ENCODE results near the gene RGS17. TPM values are rescaled to one million over a fixed set of nuclear protein-coding genes. Genes with fewer than 3 reads are reported as not detected.
"Not testable (repeated sequence)": the region's sequence is repeated elsewhere in the genome, so short reads cannot be mapped to it uniquely, and the experiment has no call there.

The RGS17 gene
- total RNA-seq, 1 experiment from 2014 or later = 3.2 TPM

DNA sequence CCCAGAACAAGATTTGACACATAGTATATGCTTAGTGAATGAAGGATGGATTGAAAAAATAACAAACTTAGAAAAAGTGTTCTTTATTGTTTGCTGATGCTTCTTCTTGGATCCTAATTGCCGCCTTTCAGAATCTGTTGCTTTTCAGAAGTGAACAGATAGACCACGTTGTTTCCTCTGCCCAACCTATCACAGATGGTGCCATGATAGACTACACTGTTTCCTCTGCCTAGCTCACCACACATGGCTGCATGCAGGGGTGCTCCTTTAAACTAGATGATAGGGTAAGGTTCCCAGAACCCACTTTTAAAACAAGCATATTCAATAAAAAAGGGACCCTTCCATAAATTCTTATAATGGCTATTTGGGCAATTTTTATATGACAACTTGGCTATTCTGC, 4.6 kb upstream of the RGS17 start:
- TF ChIP-seq CTCF (conservative IDR thresholded peaks at IDR 0.05) = no peak
- no peak overlapping the region for H3K14ac ChIP-seq (ENCODE audit: insufficient read depth, low read length)
- H3K23ac ChIP-seq (ENCODE audit: insufficient read length, low read depth, low read length) = no peak overlapping the region
- no peak overlapping the region for H2BK20ac ChIP-seq (ENCODE audit: low read depth, low read length, poor library complexity, severe bottlenecking)
- no peaks in the 10 kb centered on the region for H3K79me1 ChIP-seq (ENCODE audit: insufficient read depth, low read depth, low read length, poor library complexity, severe bottlenecking)
- no peak overlapping the region for H2BK15ac ChIP-seq (ENCODE audit: low read depth, low read length)
- H2AFZ ChIP-seq (ENCODE audit: low read length) = no peak overlapping the region
- no peaks in the 10 kb centered on the region for H3K79me2 ChIP-seq (ENCODE audit: insufficient read depth, low read length)
- no peak for DNase-seq
- H3T11ph ChIP-seq (ENCODE audit: low read length) = no peak overlapping the region
- H4K20me1 ChIP-seq (ENCODE audit: control insufficient read depth, insufficient read depth, insufficient read length) = no peaks in the 10 kb centered on the region
- no peak overlapping the region for H3K9ac ChIP-seq (ENCODE audit: extremely low read depth, insufficient read length, low read length)
- no peak overlapping the region for H3K4me3 Mint-ChIP-seq
- H3K56ac ChIP-seq (ENCODE audit: insufficient read length, low read depth, low read length) = no peak overlapping the region
- peaks cover 20% of the 10 kb centered on the region for H3K27me3 Mint-ChIP-seq (ENCODE audit: low read depth)
- H3K36me3 Mint-ChIP-seq (ENCODE audit: insufficient read depth in 1 of 3, low read depth in 3 of 3) = peaks cover 0 to 8% (median 0%) of the 10 kb centered on the region in 3 experiments; a peak in 2 of 7 replicates
- no peak overlapping the region for H3K27ac Mint-ChIP-seq
- no peak overlapping the region for H2BK120ac ChIP-seq (ENCODE audit: low read depth, low read length, poor library complexity, severe bottlenecking)
- no peak overlapping the region for H3K18ac ChIP-seq (ENCODE audit: insufficient read length, low read depth, low read length)
- H3K4ac ChIP-seq (ENCODE audit: low read depth, low read length) = no peak overlapping the region
- peaks cover 8% of the 10 kb centered on the region in 2 experiments for H3K4me1 Mint-ChIP-seq
- no peaks in the 10 kb centered on the region; the same call in 1 of the 2 replicates for H3K4me1 ChIP-seq (ENCODE audit: insufficient read depth, low read length)
- no peaks in the 10 kb centered on the region for H3K27me3 ChIP-seq (ENCODE audit: insufficient read depth, low read length)
- H3K27ac ChIP-seq (ENCODE audit: insufficient read length, low read depth, low read length) = no peak overlapping the region
- no peak overlapping the region for H4K5ac ChIP-seq (ENCODE audit: insufficient read length, low read depth, low read length)
- no peak overlapping the region for H2BK5ac ChIP-seq (ENCODE audit: insufficient read length, low read length)
- H4K8ac ChIP-seq (replicated peaks; ENCODE audit: insufficient read length, low read depth, low read length) = no peak overlapping the region
- H3K9me3 ChIP-seq (ENCODE audit: control insufficient read depth, low read depth, low read length) = no peaks in the 10 kb centered on the region
- H2AK5ac ChIP-seq (ENCODE audit: insufficient read length, low read length) = no peak overlapping the region
- H4K91ac ChIP-seq (ENCODE audit: insufficient read length, low read depth, low read length) = no peak overlapping the region
- no peak overlapping the region for H3K4me2 ChIP-seq (ENCODE audit: insufficient read depth, insufficient read length, low read length)
- WGBS (ENCODE audit: extremely low coverage, insufficient read length, low lambda C conversion rate) = no CpG with 5 or more reads among the region's 2 CpGs
- peaks cover 6% of the 10 kb centered on the region for H3K23me2 ChIP-seq (ENCODE audit: insufficient read length, low read depth, low read length, poor library complexity, severe bottlenecking)
- H2BK12ac ChIP-seq (ENCODE audit: insufficient read length, low read depth, low read length) = no peak overlapping the region
- peaks cover 0 to 9% of the 10 kb centered on the region in 2 experiments; a peak in 1 of 5 replicates for H3K9me3 Mint-ChIP-seq

DNA sequence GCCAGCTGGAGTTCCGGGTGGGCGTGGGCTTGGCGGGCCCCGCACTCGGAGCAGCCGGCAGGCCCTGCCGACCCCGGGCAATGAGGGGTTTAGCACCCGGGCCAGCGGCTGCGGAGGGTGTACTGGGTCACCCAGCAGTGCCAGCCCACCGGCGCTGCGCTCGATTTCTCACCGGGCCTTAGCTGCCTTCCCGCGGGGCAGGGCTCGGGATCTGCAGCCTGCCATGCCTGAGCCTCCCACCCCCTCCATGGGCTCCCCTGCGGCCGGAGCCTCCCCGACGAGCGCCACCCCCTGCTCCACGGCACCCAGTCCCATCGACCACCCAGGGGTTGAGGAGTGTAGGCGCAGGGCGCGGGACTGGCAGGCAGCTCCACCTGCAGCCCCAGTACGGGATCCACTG, 2.6 kb upstream of the RGS17 start:
- not testable (repeated sequence) for H4K91ac ChIP-seq (ENCODE audit: insufficient read length, low read depth, low read length); H3K14ac ChIP-seq (ENCODE audit: insufficient read depth, low read length); H3K4me2 ChIP-seq (ENCODE audit: insufficient read depth, insufficient read length, low read length); H3K9me3 Mint-ChIP-seq; H3K27ac ChIP-seq (ENCODE audit: insufficient read length, low read depth, low read length); H3K79me2 ChIP-seq (ENCODE audit: insufficient read depth, low read length); H2BK20ac ChIP-seq (ENCODE audit: low read depth, low read length, poor library complexity, severe bottlenecking); H3K79me1 ChIP-seq (ENCODE audit: insufficient read depth, low read depth, low read length, poor library complexity, severe bottlenecking); H4K20me1 ChIP-seq (ENCODE audit: control insufficient read depth, insufficient read depth, insufficient read length); H3K23ac ChIP-seq (ENCODE audit: insufficient read length, low read depth, low read length); H3K27me3 ChIP-seq (ENCODE audit: insufficient read depth, low read length); H3K4ac ChIP-seq (ENCODE audit: low read depth, low read length); H3K56ac ChIP-seq (ENCODE audit: insufficient read length, low read depth, low read length); DNase-seq; H4K8ac ChIP-seq (replicated peaks; ENCODE audit: insufficient read length, low read depth, low read length); H2BK120ac ChIP-seq (ENCODE audit: low read depth, low read length, poor library complexity, severe bottlenecking); H3K9me3 ChIP-seq (ENCODE audit: control insufficient read depth, low read depth, low read length); H2AFZ ChIP-seq (ENCODE audit: low read length); H2BK5ac ChIP-seq (ENCODE audit: insufficient read length, low read length); H3K4me1 ChIP-seq (ENCODE audit: insufficient read depth, low read length); H2AK5ac ChIP-seq (ENCODE audit: insufficient read length, low read length); H4K5ac ChIP-seq (ENCODE audit: insufficient read length, low read depth, low read length); H2BK15ac ChIP-seq (ENCODE audit: low read depth, low read length); H3K9ac ChIP-seq (ENCODE audit: extremely low read depth, insufficient read length, low read length); H3K18ac ChIP-seq (ENCODE audit: insufficient read length, low read depth, low read length); H3T11ph ChIP-seq (ENCODE audit: low read length); H3K36me3 Mint-ChIP-seq (ENCODE audit: insufficient read depth in 1 of 3, low read depth in 3 of 3); H2BK12ac ChIP-seq (ENCODE audit: insufficient read length, low read depth, low read length); H3K4me3 Mint-ChIP-seq; H3K27ac Mint-ChIP-seq
- H3K4me1 Mint-ChIP-seq = peaks cover 17 to 20% of the 10 kb centered on the region in 2 experiments
- H3K27me3 Mint-ChIP-seq (ENCODE audit: low read depth) = peaks cover 37% of the 10 kb centered on the region
- WGBS (ENCODE audit: extremely low coverage, insufficient read length, low lambda C conversion rate) = no CpG with 5 or more reads among the region's 30 CpGs
- H3K23me2 ChIP-seq (ENCODE audit: insufficient read length, low read depth, low read length, poor library complexity, severe bottlenecking) = peaks cover 14% of the 10 kb centered on the region
